ENCODE measurements around the gene MYO1D. TPM values are rescaled to one million over a fixed set of nuclear protein-coding genes. Genes with fewer than 3 reads are reported as not detected.
A peak's percentile ranks its signal among the peaks of the same experiment; 100 is the strongest.

The MYO1D gene
- total and polyA plus RNA-seq, 4 donors, result 4.5 to 22.9 (median 13.3) TPM

GRCh38 chr17:32485261-32486110 lies 391.4 kb downstream of the MYO1D start:
- H3K36me3 ChIP-seq (ENCODE audit: control insufficient read depth in 4 of 4, insufficient read depth in 3 of 4, low read depth in 1 of 4, low read length in 3 of 4), result peaks cover 2 to 19% (median 10%) of the 10 kb centered on the region in 4 donors
- H3K4me3 ChIP-seq (ENCODE audit: low read depth in 1 of 3, low read length in 3 of 3), result peak overlapping the region in 1 of 3 donors; percentile 61

GRCh38 chr17:32484628-32485027 lies 392.3 kb downstream of the MYO1D start:
- H3K9ac ChIP-seq (ENCODE audit: low read depth in 1 of 2, low read length in 2 of 2), result no peak overlapping the region
- no peak for DNase-seq (ENCODE audit: low spot score)
- no peaks in the 10 kb centered on the region for H3K27me3 ChIP-seq (ENCODE audit: control insufficient read depth in 4 of 4, insufficient read depth in 4 of 4, low read length in 3 of 4)
- H3K9me3 ChIP-seq (ENCODE audit: control insufficient read depth in 4 of 4, low read length in 3 of 4), result no peaks in the 10 kb centered on the region
- no peak for TF ChIP-seq ATF3 (IDR thresholded peaks at IDR 0.05)
- no peak for TF ChIP-seq SP1 (IDR thresholded peaks at IDR 0.05)
- no peak for TF ChIP-seq ZBTB33 (IDR thresholded peaks at IDR 0.05)
- TF ChIP-seq FOXA2 (IDR thresholded peaks at IDR 0.05), result no peak
- TF ChIP-seq TAF1 (conservative IDR thresholded peaks at IDR 0.05), result no peak
- no peak for TF ChIP-seq EGR1 (IDR thresholded peaks at IDR 0.05; ENCODE audit: low read depth in 2 of 2)
- no peak for TF ChIP-seq RXRA (IDR thresholded peaks at IDR 0.05)
- TF ChIP-seq FOXA1 (IDR thresholded peaks at IDR 0.05), result no peak
- TF ChIP-seq JUND (IDR thresholded peaks at IDR 0.05), result no peak
- TF ChIP-seq GABPA (IDR thresholded peaks at IDR 0.05 in 1 of 2, conservative IDR thresholded peaks at IDR 0.05 in 1 of 2), result no peak
- no peak overlapping the region for H3K4me3 ChIP-seq (ENCODE audit: low read depth in 1 of 3, low read length in 3 of 3)
- H3K36me3 ChIP-seq (ENCODE audit: control insufficient read depth in 4 of 4, insufficient read depth in 3 of 4, low read depth in 1 of 4, low read length in 3 of 4), result peaks cover 4 to 28% (median 16%) of the 10 kb centered on the region in 4 donors
- H3K4me1 ChIP-seq (ENCODE audit: control insufficient read depth in 4 of 4, insufficient read depth in 4 of 4, low read length in 3 of 4), result peaks cover 7 to 12% (median 10%) of the 10 kb centered on the region in 4 donors
- WGBS, result 96% methylated on average over 11 of the region's 11 CpGs
- no peak overlapping the region for H3K27ac ChIP-seq (ENCODE audit: low read depth in 1 of 2, low read length in 2 of 2)

More at GRCh38 chr17:32485261-32486110, 391.4 kb downstream of the MYO1D start:
- Histone ChIP-seq H3K27ac (ENCODE audit: low read depth in 1 of 2, low read length in 2 of 2) (peak overlapping the region in 1 of 2 donors; percentile 63), H3K27me3 (ENCODE audit: control insufficient read depth in 4 of 4, insufficient read depth in 4 of 4, low read length in 3 of 4) (no peaks in the 10 kb centered on the region), H3K4me1 (ENCODE audit: control insufficient read depth in 4 of 4, insufficient read depth in 4 of 4, low read length in 3 of 4) (peaks cover 8 to 12% (median 10%) of the 10 kb centered on the region in 4 donors), H3K9me3 (ENCODE audit: control insufficient read depth in 4 of 4, low read length in 3 of 4) (no peaks in the 10 kb centered on the region), H3K9ac (ENCODE audit: low read depth in 1 of 2, low read length in 2 of 2) (peak overlapping the region in 1 of 2 donors; percentile 31)
- no peak for DNase-seq (ENCODE audit: low spot score)
- WGBS, result 65% methylated on average over 12 of the region's 12 CpGs
- TF ChIP-seq YY1 (IDR thresholded peaks at IDR 0.05) (no peak), CTCF (IDR thresholded peaks at IDR 0.05; ENCODE audit: low read depth, low read length, missing input control) (no peak), RXRA (IDR thresholded peaks at IDR 0.05) (no peak), FOXA2 (IDR thresholded peaks at IDR 0.05) (no peak), EGR1 (IDR thresholded peaks at IDR 0.05; ENCODE audit: low read depth in 2 of 2) (no peak), ATF3 (IDR thresholded peaks at IDR 0.05) (no peak), JUND (IDR thresholded peaks at IDR 0.05) (no peak), GABPA (IDR thresholded peaks at IDR 0.05 in 1 of 2, conservative IDR thresholded peaks at IDR 0.05 in 1 of 2) (no peak), REST (IDR thresholded peaks at IDR 0.05) (no peak)

All from liver (tissue), 9 donors.